Endothelial cell of umbilical vein (primary cell): ENCODE data around the gene VWA1. TPM values are rescaled to one million over a fixed set of nuclear protein-coding genes. Genes with fewer than 3 reads are reported as not detected.
A peak's percentile ranks its signal among the peaks of the same experiment; 100 is the strongest.
"Not testable (repeated sequence)": the region's sequence is repeated elsewhere in the genome, so short reads cannot be mapped to it uniquely, and the experiment has no call there.

Source experiments
- BruUV-seq: library from RNA; stranded (reverse); fragments of 400-500 nt; replicated peaks from 2 replicates; lab custom pipeline; 2021; lab: Mats Ljungman, UMichigan
- CTCF ChIA-PET: fragments of 300-600, 350-600 bp; sonication (Branson Sonifier 250); formaldehyde crosslinking; loops from one replicate; lab custom pipeline; 2021; ENCODE audit warnings: antibody characterized with exemption, inconsistent platforms; lab: Charles Lee
- POLR2A ChIA-PET: fragments of 300-600, 350-600 bp; sonication (Branson Sonifier 250); formaldehyde crosslinking; loops from one replicate; lab custom pipeline; 2021; ENCODE audit warnings: antibody characterized with exemption, inconsistent platforms; lab: Charles Lee
- DNase-seq: peaks from one replicate; pipeline ENCODE4 v3.0.0-alpha.2; 2011; ENCODE audit warnings: low read depth, low spot score
- FAIRE-seq: peaks from 2 replicates; lab custom pipeline; 2011; peaks lifted over from hg19 to GRCh38; lab: Jason Lieb, UNC
- H2AFZ ChIP-seq: 2 replicates; pipeline ENCODE4 v1.6.0; 2012; ENCODE audit warnings: low read depth, low read length, control low read depth, inconsistent platforms
- H3K27ac ChIP-seq: 2 replicates; pipeline ENCODE4 v1.5.1; 2011; ENCODE audit warnings: low read depth, mild to moderate bottlenecking, control low read depth, low read length, moderate library complexity; ENCODE audit not compliant: insufficient read depth
- H3K27me3 ChIP-seq, 2 experiments: 2 replicates each; pipeline versions ENCODE4 v1.6.0 to v1.6.1; 2011; ENCODE audit warnings: low read length in 2 of 2, mixed read lengths in 1 of 2; ENCODE audit not compliant: control insufficient read depth in 2 of 2, insufficient read depth in 2 of 2
- H3K36me3 ChIP-seq, 2 experiments: 2 replicates in 1 of 2; 3 replicates in 1 of 2; pipeline ENCODE4 v1.5.1; 2011; ENCODE audit warnings: low read length in 2 of 2, mild to moderate bottlenecking in 1 of 2, moderate library complexity in 1 of 2; ENCODE audit not compliant: control insufficient read depth in 2 of 2, insufficient read depth in 2 of 2; ENCODE audit errors: extremely low read depth in 1 of 2
- H3K4me1 ChIP-seq: 3 replicates; pipeline ENCODE4 v1.5.1; 2011; ENCODE audit warnings: mild to moderate bottlenecking, low read length; ENCODE audit not compliant: control insufficient read depth, insufficient read depth; ENCODE audit errors: extremely low read depth
- H3K4me2 ChIP-seq: 2 replicates; pipeline ENCODE4 v1.6.1; 2011; ENCODE audit warnings: low read length, control low read depth, mixed read lengths; ENCODE audit not compliant: insufficient read depth
- H3K4me3 ChIP-seq, 3 experiments: fragments of 200-600 bp in 1 of 3; sonication (generic), shearing (Covaris generic) in 1 of 3; replicated peaks in 1 of 3; 2 replicates each; pipeline ENCODE4 v1.5.1; 2011 to 2016; ENCODE audit warnings: control low read depth in 3 of 3, low read length in 3 of 3, mild to moderate bottlenecking in 2 of 3, inconsistent platforms in 1 of 3, low read depth in 1 of 3, moderate library complexity in 1 of 3; ENCODE audit not compliant: insufficient read depth in 1 of 3
- H3K79me2 ChIP-seq: 2 replicates; pipeline ENCODE4 v1.6.0; 2012; ENCODE audit warnings: low read length, inconsistent platforms; ENCODE audit not compliant: control insufficient read depth, insufficient read depth
- H3K9ac ChIP-seq: replicated peaks from 2 replicates; pipeline ENCODE3; 2011; ENCODE audit warnings: low read length, control low read depth; ENCODE audit not compliant: insufficient read depth; ENCODE audit errors: extremely low read depth
- H3K9me1 ChIP-seq: replicated peaks from 3 replicates; pipeline ENCODE4 v1.6.0; 2011; ENCODE audit warnings: mild to moderate bottlenecking, low read length; ENCODE audit not compliant: control insufficient read depth, insufficient read depth; ENCODE audit errors: extremely low read depth
- H3K9me3 ChIP-seq: replicated peaks from 2 replicates; pipeline ENCODE4 v1.5.1; 2012; ENCODE audit warnings: low read length, inconsistent platforms; ENCODE audit not compliant: control insufficient read depth, insufficient read depth
- H4K20me1 ChIP-seq: replicated peaks from 2 replicates; pipeline ENCODE3; 2011; ENCODE audit warnings: mild to moderate bottlenecking, low read length; ENCODE audit not compliant: control insufficient read depth, insufficient read depth; ENCODE audit errors: extremely low read depth
- CTCF ChIP-seq, 2 donors: IDR thresholded peaks; 1 replicate in 1 of 2; 2 replicates in 1 of 2; pipeline ENCODE4 v1.5.1; 2011; ENCODE audit warnings: low read length in 2 of 2, mild to moderate bottlenecking in 2 of 2, moderate library complexity in 2 of 2, control low read depth in 1 of 2, inconsistent platforms in 1 of 2, low read depth in 1 of 2; ENCODE audit not compliant: insufficient read depth in 1 of 2; ENCODE audit errors: extremely low read depth in 1 of 2
- FOS ChIP-seq: IDR thresholded peaks from 2 replicates; pipeline ENCODE4 v1.6.1; 2011; ENCODE audit warnings: mild to moderate bottlenecking, low read length, moderate library complexity, borderline replicate concordance; ENCODE audit not compliant: insufficient read depth
- GATA2 ChIP-seq: IDR thresholded peaks from 2 replicates; pipeline ENCODE4 v1.7.0; 2011; ENCODE audit warnings: low read depth, mild to moderate bottlenecking, moderate library complexity, mixed read lengths, low read length; ENCODE audit not compliant: insufficient read length, insufficient read depth
- MAX ChIP-seq: IDR thresholded peaks from 2 replicates; pipeline ENCODE4 v1.6.1; 2011; ENCODE audit not compliant: insufficient read depth, insufficient read length
- MYC ChIP-seq: IDR thresholded peaks from one replicate; pipeline ENCODE4 v1.6.1; 2011; ENCODE audit warnings: mild to moderate bottlenecking, low read depth, low read length
- POLR2AphosphoS5 ChIP-seq: IDR thresholded peaks from 2 replicates; pipeline ENCODE4 v1.6.1; 2012; ENCODE audit warnings: low read depth, mild to moderate bottlenecking, control low read depth, low read length, moderate library complexity; ENCODE audit not compliant: insufficient read depth
- dilution Hi-C: fragments of 300-500 bp; cut with MboI; formaldehyde crosslinking; loops from one replicate; pipeline ENCODE4 v1.15.0; 2019; ENCODE audit warnings: low sequenced_read_pairs; ENCODE audit not compliant: extremely low pct_ligation_motif_present
- intact Hi-C: fragments of 100-400 bp; cut with micrococcal nuclease; formaldehyde crosslinking; loops from one replicate; pipeline ENCODE4 v1.10.0; 2022
- polyA plus RNA-seq, 4 experiments: library from polyadenylated mRNA; depleted of rRNA in 3 of 4; stranded (reverse) in 3 of 4; unstranded in 1 of 4; fragments of >200 nt; gene quantifications; 2 replicates each; pipeline versions ENCODE4 v1.2.1 to v1.2.3, GENCODE V29; 2011 to 2012; ENCODE audit warnings: missing spikeins in 1 of 4
- total RNA-seq: library from RNA; stranded (reverse); gene quantifications from 2 replicates; pipeline ENCODE4 v1.2.3, GENCODE V29; 2021

VWA1 gene
- total and polyA plus RNA-seq, 2 donors (not counting 3 experiments of a cell fraction or from before 2014, with no cell fraction given), result 2.0 to 6.1 TPM

- FAIRE-seq (peak; percentile 55), DNase-seq (peak; percentile 62)
- H3K9me1 ChIP-seq, result no peaks in the 10 kb centered on the region
- H3K79me2 ChIP-seq, result peaks cover 62% of the 10 kb centered on the region
- H3K4me3 ChIP-seq, result no peak overlapping the region
- no peak overlapping the region for H3K4me2 ChIP-seq
- H2AFZ ChIP-seq, result no peak overlapping the region
- H3K9me3 ChIP-seq, result no peaks in the 10 kb centered on the region
- ChIA-PET CTCF (interaction anchor here (0.6 to 2.0 kb wide), 17 partner anchors 10 to 104 kb away, joined by 3 to 23 read pairs (median 4); partner anchors contain the start of genes AURKAIP1 and VWA1), POLR2A (interaction anchor here (0.6 kb wide), 1 partner anchor 98 kb away, joined by 5 read pairs; no protein-coding TSS in a partner anchor)
- no TSS peak for BruUV-seq
- H3K4me1 ChIP-seq, result peaks cover 24% of the 10 kb centered on the region
- dilution Hi-C loops, result no loop called here
- H3K27me3 ChIP-seq, result no peaks in the 10 kb centered on the region
- H4K20me1 ChIP-seq, result no peaks in the 10 kb centered on the region
- H3K36me3 ChIP-seq, result peaks cover 9 to 27% of the 10 kb centered on the region in 2 experiments
- H3K9ac ChIP-seq, result no peak overlapping the region
- no peak overlapping the region for H3K27ac ChIP-seq
- TF ChIP-seq CTCF (IDR thresholded peaks at IDR 0.05; ENCODE audit: extremely low read depth in 1 of 2, insufficient read depth in 1 of 2, low read depth in 1 of 2, low read length in 2 of 2) (peak; percentile 61 to 76), MAX (no peak), GATA2 (no peak), POLR2AphosphoS5 (no peak), MYC (no peak), FOS (no peak)
- intact Hi-C loops, result no loop called here
Observed at GRCh38 chr1:1402072-1402900, 33.2 kb upstream of the VWA1 start.

- ChIA-PET CTCF (interaction anchor here (0.9 to 2.0 kb wide), 9 partner anchors 12 to 102 kb away, joined by 3 to 23 read pairs (median 5); partner anchors contain the start of genes AURKAIP1 and VWA1), POLR2A (interaction anchor here (0.6 kb wide), 1 partner anchor 97 kb away, joined by 5 read pairs; no protein-coding TSS in a partner anchor)
- H3K9me3 ChIP-seq, DNase-seq, H3K9ac ChIP-seq, H3K9me1 ChIP-seq, intact Hi-C loops, H3K4me2 ChIP-seq, dilution Hi-C loops, H2AFZ ChIP-seq, H3K27ac ChIP-seq, BruUV-seq, H3K27me3 ChIP-seq, H4K20me1 ChIP-seq, FAIRE-seq, H3K4me3 ChIP-seq: not testable (repeated sequence)
- peaks cover 62% of the 10 kb centered on the region for H3K79me2 ChIP-seq
- H3K36me3 ChIP-seq, result peaks cover 9 to 25% of the 10 kb centered on the region in 2 experiments
- H3K4me1 ChIP-seq, result peaks cover 18% of the 10 kb centered on the region
Observed at GRCh38 chr1:1402901-1403392, 32.5 kb upstream of the VWA1 start.
